SK-MEL-5 (cell line): ENCODE data around the gene ACTRT2. TPM values are rescaled to one million over a fixed set of nuclear protein-coding genes. Genes with fewer than 3 reads are reported as not detected.

Experiments
- DNase-seq: peaks from one replicate; pipeline ENCODE4 v3.0.0-alpha.2; 2016; ENCODE audit warnings: low read depth, low spot score
- in situ Hi-C: cut with HindIII; loops from 2 replicates; pipeline ENCODE4 v1.10.0; 2016; ENCODE audit warnings: low sequenced_read_pairs, high pct_unique_total_duplicates, low pct_unique_long_range_greater_than_20kb
- total RNA-seq: library from RNA; depleted of rRNA; stranded (reverse); fragments of >200 nt; shearing (Covaris generic); gene quantifications from 2 replicates; pipeline ENCODE4 v1.2.3, GENCODE V29; 2014

ACTRT2 gene
- total RNA-seq, 1 experiment from 2014 or later: not detected

DNA sequence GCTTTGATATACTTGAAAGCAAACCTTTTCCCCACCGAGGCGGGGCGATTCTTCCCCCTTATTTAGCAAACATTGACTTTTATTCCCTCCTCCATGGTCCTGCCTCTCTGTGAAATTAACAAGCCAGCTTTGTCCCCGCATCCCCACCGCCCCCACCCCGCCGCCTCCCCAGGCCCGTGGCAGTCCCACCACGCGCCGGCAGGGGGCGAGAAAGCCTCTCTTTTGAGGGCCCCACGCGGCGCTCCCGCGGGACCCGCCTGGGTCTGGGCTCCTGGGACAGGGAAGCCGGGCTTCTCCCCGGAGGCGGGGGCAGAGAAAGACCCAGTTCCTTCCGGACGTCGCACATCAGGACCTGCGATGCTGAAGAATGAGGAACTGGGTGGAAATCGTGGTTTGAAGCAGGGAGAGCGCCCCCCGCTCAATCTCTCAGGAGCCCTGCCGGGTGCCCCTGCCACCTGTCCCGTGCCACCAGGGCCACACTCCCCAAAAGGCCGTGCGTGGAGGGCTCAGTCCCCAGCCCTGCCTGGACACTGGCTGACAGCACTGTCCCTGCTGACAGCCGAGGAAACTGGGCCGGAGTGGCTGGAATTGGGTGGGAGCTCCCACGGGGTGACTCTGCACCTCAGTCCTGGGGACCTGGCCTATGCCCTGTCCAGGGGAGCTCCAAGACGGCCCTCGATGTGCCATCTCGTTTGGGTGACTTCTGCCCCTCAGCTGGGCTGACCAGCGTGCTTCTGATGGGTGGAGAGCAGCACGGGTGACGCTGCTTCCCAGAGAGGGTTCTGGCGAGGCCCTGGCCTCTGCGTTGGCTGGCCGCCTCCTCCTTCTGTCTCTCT lies 8.6 kb upstream of the ACTRT2 start:
- DNase-seq: peak; percentile 25

DNA sequence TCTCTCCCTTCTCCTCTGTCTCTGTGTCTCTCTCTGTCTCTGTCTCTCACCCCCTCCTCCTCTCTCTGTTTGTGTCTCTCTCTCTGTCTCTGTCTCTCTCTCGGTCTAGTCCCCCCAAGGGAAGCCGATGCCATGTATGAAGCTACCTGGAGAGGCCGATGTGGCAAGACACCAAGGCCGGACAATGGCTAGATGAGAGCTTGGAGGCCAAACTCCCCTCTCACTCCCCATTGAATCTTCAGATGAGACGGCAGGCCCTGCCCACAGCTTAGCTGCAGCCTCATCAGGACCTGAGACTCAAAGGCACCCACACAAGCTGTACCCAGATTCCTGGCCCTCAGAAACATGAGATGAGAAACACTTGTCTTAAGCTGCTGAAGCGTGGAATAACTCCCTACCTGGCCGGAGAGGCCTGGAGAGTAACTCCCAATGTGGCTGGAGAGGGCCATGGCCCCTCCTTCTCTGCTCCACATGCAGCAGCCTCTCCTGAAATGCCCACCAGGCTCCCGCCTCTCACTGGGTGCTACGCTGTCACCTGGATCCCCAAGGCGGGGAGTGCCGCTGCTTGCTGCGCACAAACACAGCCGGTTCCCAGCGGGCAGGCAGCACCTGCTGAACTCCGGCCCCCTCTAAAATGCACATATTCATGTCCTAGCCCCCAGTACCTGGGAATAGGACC lies 7.8 kb upstream of the ACTRT2 start:
- in situ Hi-C loops: no loop called here
- DNase-seq: no peak

More for the DNA sequence above, 8.6 kb upstream of the ACTRT2 start:
- in situ Hi-C loops: no loop called here

DNA sequence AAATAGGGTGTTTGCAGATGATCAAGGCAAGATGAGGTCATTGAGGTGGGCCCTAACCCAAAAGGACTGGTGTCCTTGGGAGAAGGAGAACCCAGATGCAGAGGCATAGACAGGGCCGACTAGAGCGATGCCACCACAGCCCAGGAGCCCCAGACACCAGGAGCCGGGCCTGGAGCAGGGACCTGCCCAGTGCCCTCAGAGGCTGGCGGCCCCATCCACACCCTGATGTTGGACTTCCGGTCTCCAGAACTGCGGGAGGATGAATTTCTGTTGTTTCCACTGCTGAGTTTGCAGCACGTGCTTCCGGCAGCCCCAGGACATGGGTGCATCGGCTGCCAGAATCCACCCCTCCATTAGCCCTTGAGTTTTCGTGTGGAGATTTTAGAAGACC lies 7.2 kb upstream of the ACTRT2 start:
- DNase-seq: no peak
- in situ Hi-C loops: no loop called here

DNA sequence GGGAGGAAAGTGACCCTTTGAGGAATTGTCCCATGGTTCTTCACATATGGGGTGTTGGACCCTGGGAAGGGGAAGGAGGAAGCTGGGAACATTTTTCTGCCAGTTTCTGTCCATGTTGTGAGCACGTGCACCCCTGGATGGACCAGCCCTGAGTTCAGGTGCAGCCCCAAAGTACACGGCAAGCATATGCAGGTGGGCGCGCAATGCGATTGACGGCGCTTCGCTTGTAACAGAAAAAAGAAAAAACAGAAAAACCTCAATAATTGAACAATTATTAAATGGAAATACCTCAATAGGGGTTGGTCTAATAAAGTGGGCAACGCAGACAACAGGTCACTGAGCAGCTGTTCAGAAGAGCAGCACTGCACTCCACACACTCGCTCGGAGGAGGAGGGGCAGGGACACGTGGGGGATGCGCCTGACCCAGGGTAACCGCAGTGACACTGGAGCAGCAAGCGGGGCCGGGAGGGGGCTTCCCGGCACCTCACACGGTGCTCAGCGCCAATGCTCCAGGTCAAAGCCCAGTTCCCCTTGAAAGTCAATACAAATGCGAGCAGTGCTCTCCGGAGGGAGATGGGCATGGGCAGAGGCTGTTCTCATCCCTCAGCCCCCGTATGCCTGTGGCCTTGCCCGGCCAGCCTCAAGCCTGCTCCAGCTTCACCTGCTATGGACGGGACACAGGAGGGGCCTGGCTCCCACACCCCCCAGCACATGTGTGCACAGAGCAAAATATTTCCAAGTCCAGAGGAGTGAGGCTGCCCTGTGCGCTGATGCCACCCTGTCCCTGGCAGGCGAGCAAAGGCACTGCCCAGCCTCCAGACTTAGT lies 6.6 kb upstream of the ACTRT2 start:
- in situ Hi-C loops: no loop called here
- DNase-seq: no peak

DNA sequence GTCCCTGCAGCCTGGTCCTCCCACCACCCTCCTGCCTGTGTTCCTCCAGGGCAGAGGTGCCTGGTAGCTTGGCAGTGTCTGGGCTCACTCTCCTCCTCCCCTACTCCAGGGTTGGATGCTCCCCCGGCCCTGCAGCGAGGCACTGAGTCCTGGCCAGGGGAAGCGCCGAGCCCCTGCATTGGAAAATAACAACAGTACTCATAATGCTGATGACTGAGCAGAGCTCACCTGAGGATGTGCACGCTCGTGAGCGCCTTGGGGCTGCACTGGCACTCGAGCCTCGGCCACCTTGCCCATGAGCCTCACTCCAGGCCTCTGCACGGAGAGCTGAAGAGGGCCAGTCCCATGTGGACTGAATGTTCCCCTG lies 6.0 kb upstream of the ACTRT2 start:
- no peak for DNase-seq
- in situ Hi-C loops: no loop called here

DNA sequence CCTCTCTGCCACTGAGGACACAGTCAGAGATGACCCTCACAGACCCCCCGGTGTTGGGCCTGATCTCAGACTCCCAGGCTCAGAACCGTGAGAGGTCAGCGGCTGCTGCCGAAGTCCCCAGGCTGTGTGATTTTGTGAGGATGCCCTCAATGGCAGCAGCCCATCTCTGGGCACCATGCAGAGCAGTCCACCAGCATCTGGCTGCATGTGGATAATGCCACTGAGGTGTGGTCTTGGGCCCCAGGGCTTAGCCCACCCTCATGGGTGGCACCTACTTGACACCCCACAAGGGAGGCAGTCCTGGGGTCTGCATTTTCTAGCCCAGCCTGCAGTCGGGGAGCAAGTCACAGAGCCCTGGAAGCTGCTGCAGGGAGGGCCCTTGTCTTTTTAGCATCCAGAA lies 5.5 kb upstream of the ACTRT2 start:
- DNase-seq: no peak
- in situ Hi-C loops: no loop called here

DNA sequence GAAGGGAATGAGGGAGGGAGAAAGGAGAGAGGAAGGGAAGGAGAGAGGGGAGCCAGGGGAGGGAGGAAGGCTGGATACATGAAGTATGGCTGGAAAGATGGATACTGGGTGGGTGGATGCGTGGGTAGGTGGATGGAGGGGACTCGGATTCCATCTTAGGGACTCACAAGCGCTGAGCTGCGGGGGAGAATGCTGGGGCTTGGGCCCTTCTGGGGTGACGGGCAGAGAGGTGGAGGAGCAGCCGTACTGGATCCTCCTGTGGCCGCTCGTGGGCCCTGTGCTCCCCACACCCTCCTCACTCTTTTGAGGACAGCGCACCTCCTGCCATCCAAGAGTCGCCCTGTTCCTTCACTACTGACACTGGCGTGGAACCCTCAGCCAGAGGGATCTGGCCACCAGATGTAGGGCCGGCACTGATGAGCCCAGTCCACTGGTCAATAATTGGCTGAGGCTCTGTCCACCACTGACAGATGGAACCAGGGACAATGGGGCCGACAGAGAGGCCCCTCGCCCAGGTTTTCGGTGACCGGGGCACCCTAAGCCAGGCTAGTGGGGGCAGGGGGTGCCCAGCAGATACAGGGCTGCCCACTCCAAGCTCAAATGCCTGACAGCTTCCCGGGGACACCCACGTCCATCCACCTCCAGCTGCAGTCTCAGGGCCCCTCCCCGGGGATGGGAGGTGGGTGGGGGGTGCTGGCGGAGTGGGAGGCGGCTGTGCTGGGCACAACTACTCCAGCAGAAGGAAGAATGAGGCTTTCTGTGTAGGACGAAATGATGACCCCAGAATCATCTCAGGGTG lies 4.4 kb upstream of the ACTRT2 start:
- DNase-seq: no peak
- in situ Hi-C loops: no loop called here

DNA sequence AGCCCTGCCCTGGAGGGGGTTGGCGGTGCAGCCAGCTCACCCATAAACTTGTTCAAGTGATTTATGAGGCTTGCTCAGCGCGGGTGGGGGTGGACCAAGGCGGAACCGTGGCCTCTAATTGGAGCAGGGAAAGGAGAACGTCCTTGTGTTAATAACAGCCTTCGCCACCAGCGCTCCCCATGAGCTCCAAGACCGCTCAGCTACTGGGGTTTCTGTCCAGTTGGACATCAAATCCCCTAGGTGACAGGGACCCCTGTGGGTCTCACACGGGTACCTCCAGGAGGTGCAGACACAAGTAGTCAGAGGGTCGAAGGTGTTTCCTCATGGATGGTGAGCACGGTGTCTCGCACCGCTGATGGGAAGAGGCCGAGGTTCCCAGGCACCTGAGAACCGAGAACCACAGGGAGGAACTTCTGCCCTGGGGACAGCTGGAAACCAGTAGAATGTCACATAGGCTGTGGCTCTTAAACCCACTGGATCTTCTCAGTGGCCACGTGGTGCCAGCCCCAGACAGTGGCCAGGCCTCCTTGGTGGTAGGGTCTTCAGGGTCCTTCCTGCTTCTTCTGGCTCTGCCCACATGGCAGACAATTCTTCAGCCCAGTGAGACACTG lies 3.7 kb upstream of the ACTRT2 start:
- in situ Hi-C loops: no loop called here
- no peak for DNase-seq

DNA sequence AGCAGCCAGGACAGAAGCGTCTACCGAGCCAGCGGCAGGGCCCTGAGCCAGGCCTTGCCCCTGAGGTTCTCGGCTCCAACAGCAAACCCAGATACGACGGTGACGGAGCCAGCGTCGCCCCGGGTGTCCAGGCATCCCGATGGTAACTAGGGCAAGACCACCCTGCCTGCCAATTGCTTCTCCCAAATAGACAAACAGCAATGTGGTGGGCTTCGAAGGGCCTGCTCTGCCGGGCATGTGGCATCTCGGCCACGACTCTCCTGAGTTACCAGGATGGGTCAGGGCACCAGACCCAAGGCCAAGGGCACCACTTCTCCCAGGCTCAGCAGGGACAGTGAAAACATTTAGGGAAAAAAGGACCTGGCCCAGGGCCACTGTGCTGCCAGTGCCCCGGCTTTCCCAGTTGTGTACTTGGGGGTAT lies 3.2 kb upstream of the ACTRT2 start:
- no peak for DNase-seq
- in situ Hi-C loops: no loop called here

DNA sequence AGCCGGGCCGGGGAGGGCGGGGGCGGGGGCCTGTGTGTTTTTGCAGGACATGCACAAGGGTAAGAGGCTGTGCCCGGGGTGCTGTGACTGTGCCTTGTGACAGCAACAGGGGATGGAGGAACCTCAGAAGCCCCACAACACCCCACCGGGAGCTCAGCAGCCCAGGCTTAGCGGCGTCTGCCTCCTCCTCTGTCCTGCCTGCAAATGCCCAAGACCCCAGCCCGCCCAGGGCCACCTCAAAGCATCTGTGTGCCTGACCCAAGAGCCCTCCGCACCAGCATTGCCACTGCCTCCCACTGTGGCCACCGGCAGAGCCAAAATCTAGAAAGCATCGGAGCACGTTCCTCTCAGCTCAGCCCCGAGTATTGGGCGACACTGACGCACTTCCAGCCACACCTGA lies 2.7 kb upstream of the ACTRT2 start:
- in situ Hi-C loops: no loop called here
- DNase-seq: no peak

DNA sequence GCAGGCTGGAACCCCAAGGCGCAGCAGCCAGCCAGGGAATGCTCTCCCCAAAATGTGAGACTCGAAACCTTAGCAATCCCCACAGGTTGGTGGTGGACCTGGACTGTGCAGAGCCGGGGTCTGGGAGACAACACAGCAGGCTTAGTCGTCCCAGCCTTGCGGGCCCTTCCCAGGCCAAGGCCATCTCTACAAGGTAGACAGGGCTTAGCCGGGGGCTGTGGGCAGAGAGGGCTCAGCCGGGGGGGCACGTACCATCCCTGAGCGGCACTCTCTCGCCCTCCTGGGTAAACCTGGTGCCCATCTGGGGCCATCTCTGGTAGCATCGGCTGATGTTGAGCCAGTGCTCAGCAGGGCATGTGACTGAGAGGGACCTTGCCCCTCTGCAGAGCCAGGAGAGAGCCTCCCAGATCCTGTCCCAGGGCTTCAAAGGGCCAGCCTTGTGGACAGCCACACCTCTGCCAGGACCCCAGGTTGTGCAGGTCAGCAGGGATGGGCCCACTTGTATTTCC lies 2.2 kb upstream of the ACTRT2 start:
- DNase-seq: no peak
- in situ Hi-C loops: no loop called here

DNA sequence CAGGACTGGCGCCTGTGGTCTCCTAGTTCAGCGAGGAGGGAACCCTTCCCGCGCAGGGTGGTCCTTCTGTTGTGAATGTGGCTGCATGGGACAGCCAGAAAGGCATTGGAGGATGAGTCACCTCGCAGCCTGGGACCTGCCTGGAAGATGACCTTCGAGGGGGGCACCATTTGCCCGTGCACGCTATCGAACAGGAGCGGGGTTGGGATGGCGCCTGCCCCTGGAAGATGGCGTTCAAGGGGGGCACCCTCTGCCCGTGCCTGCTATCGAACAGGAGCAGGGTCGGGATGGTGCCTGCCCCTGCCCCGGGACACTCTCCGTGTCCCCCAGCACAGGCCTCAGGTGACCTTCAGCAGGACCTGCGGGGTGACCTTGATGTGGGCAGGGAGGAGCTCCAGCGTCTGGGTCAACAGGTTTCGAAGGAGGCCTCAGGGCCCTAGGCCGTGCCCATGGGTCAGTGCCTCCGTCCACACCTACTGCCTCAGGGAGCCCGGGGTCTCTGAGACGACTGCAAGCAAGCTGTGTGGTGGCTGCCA lies 1.7 kb upstream of the ACTRT2 start:
- DNase-seq: no peak
- in situ Hi-C loops: no loop called here

DNA sequence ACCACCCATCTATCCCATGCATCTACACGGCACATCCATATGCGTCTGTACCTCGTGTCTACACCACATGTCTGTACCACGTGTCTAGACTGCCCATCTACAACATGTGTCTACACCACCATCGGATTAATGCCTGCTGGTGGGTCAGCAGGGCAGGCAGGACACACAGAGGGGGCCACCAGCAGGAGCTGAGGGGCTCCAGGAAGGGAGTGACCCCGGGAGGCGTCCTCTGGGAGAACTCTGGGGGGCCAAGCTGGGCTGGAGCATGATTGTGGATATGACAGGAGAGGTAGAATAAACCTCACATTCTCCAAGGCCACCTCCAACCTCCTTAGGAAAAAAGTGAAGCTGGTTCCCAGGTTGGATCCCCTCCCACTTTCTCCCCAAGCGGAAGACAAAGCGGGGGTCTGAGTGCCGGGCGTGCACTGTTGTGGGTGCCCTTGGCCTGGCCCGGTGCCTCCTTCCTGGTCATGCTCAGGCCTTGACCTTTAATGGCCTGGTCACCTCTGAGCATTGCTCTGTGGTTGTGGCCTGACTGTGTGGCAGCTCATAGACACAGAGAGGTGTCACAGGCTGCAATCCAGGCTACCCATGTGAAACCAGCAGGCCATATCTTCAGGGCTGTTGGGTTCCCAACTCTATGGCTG lies 881 bp upstream of the ACTRT2 start:
- in situ Hi-C loops: no loop called here
- DNase-seq: no peak

DNA sequence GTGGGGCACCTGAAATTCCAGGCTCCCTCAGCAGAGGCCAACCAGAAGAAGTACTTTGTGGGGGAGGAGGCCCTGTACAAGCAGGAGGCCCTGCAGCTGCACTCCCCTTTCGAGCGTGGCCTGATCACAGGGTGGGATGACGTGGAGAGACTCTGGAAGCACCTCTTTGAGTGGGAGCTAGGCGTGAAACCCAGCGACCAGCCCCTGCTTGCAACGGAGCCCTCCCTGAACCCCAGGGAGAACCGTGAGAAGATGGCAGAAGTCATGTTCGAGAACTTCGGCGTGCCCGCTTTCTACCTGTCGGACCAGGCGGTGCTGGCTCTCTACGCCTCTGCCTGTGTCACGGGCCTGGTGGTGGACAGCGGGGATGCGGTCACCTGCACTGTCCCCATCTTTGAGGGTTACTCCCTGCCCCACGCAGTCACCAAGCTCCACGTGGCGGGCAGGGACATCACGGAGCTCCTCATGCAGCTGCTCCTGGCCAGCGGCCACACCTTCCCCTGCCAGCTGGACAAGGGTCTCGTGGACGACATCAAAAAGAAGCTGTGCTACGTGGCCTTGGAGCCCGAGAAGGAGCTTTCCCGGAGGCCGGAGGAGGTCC lies 634 bp downstream of the ACTRT2 start:
- in situ Hi-C loops: no loop called here
- DNase-seq: no peak

DNA sequence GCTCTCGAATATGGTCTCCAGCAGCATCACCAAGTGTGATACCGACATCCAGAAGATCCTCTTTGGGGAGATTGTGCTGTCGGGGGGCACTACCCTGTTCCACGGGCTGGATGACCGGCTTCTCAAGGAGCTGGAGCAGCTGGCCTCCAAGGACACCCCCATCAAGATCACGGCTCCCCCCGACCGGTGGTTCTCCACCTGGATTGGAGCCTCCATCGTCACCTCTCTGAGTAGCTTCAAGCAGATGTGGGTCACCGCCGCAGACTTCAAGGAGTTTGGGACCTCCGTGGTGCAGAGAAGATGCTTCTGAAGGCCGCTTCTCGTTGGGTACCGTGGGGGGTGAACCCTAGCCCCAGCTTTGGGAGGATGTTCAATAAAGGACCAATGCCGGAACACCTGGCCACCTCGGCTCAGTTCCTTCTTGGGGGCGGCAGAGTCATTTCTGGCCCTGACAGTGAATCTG lies 1.3 kb downstream of the ACTRT2 start:
- in situ Hi-C loops: no loop called here
- DNase-seq: no peak

DNA sequence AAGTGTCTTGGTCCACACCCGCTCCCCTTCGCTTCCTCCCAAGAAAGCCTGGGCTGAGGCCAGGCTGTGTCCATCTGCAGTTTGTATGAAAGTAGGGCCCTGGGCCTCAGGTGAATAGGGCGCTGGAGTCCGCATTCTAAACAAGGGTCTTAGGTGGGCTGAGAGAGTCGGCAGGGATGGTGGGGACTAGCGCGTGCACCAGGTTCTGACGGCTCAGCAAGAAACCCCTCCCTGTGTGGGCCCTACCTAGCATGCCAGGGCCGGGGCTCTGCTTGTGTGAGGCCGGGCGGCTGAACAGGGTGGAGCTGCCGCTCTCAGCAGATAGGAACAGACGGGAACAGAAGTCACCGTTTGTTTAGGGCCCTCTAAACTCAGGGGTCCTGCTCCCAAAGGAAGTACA lies 1.7 kb downstream of the ACTRT2 start:
- DNase-seq: no peak
- in situ Hi-C loops: no loop called here
